Suprapubic skin (tissue), 4 donors: ENCODE results near the gene STIM1. TPM values are rescaled to one million over a fixed set of nuclear protein-coding genes. Genes with fewer than 3 reads are reported as not detected.

Experiments
- DNase-seq, 2 donors: peaks; one replicate each; pipeline ENCODE4 v3.0.0-alpha.2; 2019; ENCODE audit warnings: low spot score in 2 of 2
- H3K27ac ChIP-seq: fragments of 200-600 bp; sonication (generic); one replicate; pipeline ENCODE4 v1.5.1; 2019
- H3K27me3 ChIP-seq: fragments of 200-600 bp; sonication (generic); one replicate; pipeline ENCODE4 v1.5.1; 2019
- H3K36me3 ChIP-seq: fragments of 200-600 bp; sonication (generic); one replicate; pipeline ENCODE4 v1.5.1; 2019
- H3K4me1 ChIP-seq: fragments of 200-600 bp; sonication (generic); one replicate; pipeline ENCODE4 v1.5.1; 2019
- H3K4me3 ChIP-seq: fragments of 200-600 bp; sonication (generic); one replicate; pipeline ENCODE4 v1.5.1; 2019; ENCODE audit warnings: mild to moderate bottlenecking
- H3K9me3 ChIP-seq: fragments of 200-600 bp; sonication (generic); one replicate; pipeline ENCODE4 v1.5.1; 2019
- CTCF ChIP-seq, 2 donors: fragments of 200-600 bp in 1 of 2; fragments of 450-650 bp in 1 of 2; sonication (generic) in 1 of 2; IDR thresholded peaks; one replicate each; pipeline ENCODE4 v1.5.1; 2016 to 2019; ENCODE audit warnings: antibody characterized with exemption in 2 of 2, mild to moderate bottlenecking in 1 of 2, moderate library complexity in 1 of 2
- EP300 ChIP-seq: sonication (generic); formaldehyde crosslinking; IDR thresholded peaks from one replicate; pipeline ENCODE4 v1.6.1; 2017; ENCODE audit warnings: antibody characterized with exemption
- POLR2A ChIP-seq, 2 donors: fragments of 450-650 bp; IDR thresholded peaks; one replicate each; pipeline ENCODE4 v1.6.1; 2017; ENCODE audit warnings: antibody characterized with exemption in 2 of 2, mild to moderate bottlenecking in 2 of 2, moderate library complexity in 2 of 2
- POLR2AphosphoS5 ChIP-seq, 3 donors: sonication (generic); formaldehyde crosslinking; IDR thresholded peaks; one replicate each; pipeline ENCODE4 v1.6.1; 2017; ENCODE audit warnings: antibody characterized with exemption in 3 of 3
- WGBS: methylation state at CpG from one replicate; pipeline ENCODE4 v1.1.5; 2018; 5-methylcytosine and 5-hydroxymethylcytosine counted together
- total RNA-seq, 4 donors: library from RNA; depleted of rRNA; stranded (reverse); fragments of >200 nt; gene quantifications; one replicate each; pipeline ENCODE4 v1.1.0, GENCODE V29; 2016

The STIM1 gene
- total RNA-seq, 4 donors from 2014 or later, result 58.4 to 70.2 (median 60.9) TPM

DNA sequence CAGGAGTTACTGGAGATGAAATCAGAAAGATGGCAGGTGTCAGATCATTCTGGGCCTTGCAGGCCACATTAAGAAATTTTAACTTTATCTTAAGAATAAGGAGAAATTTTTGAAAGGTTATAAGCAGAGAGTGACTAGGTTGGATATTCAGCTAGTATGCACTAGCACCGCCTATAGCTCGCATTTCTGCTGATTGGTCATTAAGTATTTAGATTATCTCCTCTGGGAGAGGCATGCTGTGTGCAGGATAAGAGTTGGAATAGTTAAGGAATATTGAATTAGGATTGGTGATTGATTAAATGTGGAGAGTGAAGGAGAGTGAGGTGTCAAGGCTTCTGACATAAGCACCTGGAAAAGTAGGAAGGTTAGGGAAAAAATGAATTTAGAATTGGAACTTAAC is 100.6 kb downstream of the STIM1 start:
- no peak for TF ChIP-seq POLR2AphosphoS5 (IDR thresholded peaks at IDR 0.05)
- TF ChIP-seq EP300, result no peak
- TF ChIP-seq POLR2A (IDR thresholded peaks at IDR 0.05), result no peak
- no peak for TF ChIP-seq CTCF (IDR thresholded peaks at IDR 0.05)
- Histone ChIP-seq H3K36me3 (no peaks in the 10 kb centered on the region), H3K27ac (no peak overlapping the region), H3K27me3 (no peaks in the 10 kb centered on the region), H3K4me1 (peaks cover 47% of the 10 kb centered on the region), H3K9me3 (no peaks in the 10 kb centered on the region), H3K4me3 (no peak overlapping the region)
- 87% methylated on average over 2 of the region's 2 CpGs for WGBS
- no peak for DNase-seq

DNA sequence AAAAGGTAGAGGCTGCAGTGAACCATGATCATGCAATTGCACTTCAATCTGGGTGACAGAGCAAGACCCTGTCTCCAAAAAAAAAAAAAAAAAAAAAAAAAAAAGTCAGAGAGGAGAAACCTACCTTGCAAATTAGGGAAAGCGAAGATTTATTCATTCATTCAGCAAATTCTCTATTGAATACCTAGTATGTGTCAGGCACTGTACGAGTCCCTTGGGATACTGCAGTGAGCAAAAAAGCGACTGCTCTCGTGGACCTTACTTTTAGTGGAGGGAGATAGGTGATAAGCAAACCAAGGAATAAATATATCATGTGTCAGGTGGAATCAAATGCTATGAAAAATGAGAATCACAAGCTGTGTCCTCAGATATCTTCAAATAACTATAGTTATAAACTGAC is 101.3 kb downstream of the STIM1 start:
- H3K4me1 ChIP-seq, result peaks cover 40% of the 10 kb centered on the region
- H3K9me3 ChIP-seq, result no peaks in the 10 kb centered on the region
- DNase-seq, result no peak
- no peak overlapping the region for H3K27ac ChIP-seq
- WGBS, result 96% methylated on average over 4 of the region's 4 CpGs
- H3K27me3 ChIP-seq, result no peaks in the 10 kb centered on the region
- H3K4me3 ChIP-seq, result no peak overlapping the region
- no peaks in the 10 kb centered on the region for H3K36me3 ChIP-seq
- TF ChIP-seq CTCF (IDR thresholded peaks at IDR 0.05) (no peak), POLR2AphosphoS5 (IDR thresholded peaks at IDR 0.05) (no peak), POLR2A (IDR thresholded peaks at IDR 0.05) (no peak), EP300 (no peak)

- 92% methylated on average over 3 of the region's 3 CpGs for WGBS
- no peaks in the 10 kb centered on the region for H3K9me3 ChIP-seq
- H3K4me1 ChIP-seq, result peaks cover 41% of the 10 kb centered on the region
- H3K36me3 ChIP-seq, result no peaks in the 10 kb centered on the region
- DNase-seq, result no peak
- no peaks in the 10 kb centered on the region for H3K27me3 ChIP-seq
- TF ChIP-seq POLR2A (IDR thresholded peaks at IDR 0.05) (no peak), POLR2AphosphoS5 (IDR thresholded peaks at IDR 0.05) (no peak), EP300 (no peak), CTCF (IDR thresholded peaks at IDR 0.05) (no peak)
- H3K27ac ChIP-seq, result no peak overlapping the region
- no peak overlapping the region for H3K4me3 ChIP-seq
Observed at GRCh38 chr11:3957437-3957836, 102.0 kb downstream of the STIM1 start.

- TF ChIP-seq CTCF (IDR thresholded peaks at IDR 0.05) (no peak), POLR2AphosphoS5 (IDR thresholded peaks at IDR 0.05) (no peak), POLR2A (IDR thresholded peaks at IDR 0.05) (no peak), EP300 (no peak)
- Histone ChIP-seq H3K36me3 (no peaks in the 10 kb centered on the region), H3K4me3 (no peak overlapping the region), H3K27ac (no peak overlapping the region), H3K27me3 (no peaks in the 10 kb centered on the region), H3K9me3 (no peaks in the 10 kb centered on the region), H3K4me1 (peaks cover 39% of the 10 kb centered on the region)
- 61% methylated on average over 2 of the region's 2 CpGs for WGBS
- no peak for DNase-seq
Observed at GRCh38 chr11:3958281-3958680, 102.8 kb downstream of the STIM1 start.

DNA sequence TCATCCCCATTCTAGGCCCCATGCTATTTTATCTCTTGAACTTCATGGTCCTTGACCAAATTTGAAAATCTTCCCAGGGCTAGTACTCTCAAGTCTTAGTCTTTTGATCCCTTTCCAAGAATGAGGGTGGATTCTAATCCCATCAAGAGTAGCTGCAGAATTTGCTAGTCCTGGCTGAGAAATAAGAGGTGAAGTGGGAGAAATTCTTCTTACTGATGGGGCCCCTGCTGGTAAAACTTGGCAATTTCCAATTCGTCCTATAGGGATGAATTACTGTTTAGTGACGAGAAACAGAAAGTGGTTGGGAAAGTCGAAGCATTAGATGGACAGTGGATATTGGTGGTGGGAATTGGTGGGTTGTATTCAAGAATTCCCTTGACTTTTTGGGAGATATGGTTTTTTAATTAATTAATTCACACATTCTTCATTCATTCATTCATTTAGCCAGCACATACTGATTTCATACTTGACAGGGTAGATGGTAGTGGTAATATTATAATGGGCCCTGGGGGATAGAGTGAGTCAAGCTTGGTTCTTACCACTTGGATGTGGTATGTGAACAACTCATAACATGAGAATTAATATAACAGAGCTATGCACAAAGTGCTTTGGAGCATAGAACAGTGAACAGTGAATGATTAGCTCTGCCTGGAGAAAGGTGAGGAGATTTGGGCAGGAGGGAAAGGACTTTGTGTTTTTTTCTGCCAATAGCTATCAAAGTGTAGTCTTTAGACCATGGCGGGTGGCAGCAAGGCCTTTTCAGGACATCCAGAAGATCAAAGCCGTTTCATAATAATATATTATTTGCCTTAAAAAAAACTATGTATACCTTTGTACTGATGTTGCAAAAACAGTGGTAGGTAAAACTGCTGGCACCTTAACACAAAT is 103.8 kb downstream of the STIM1 start:
- H3K27ac ChIP-seq, result no peak overlapping the region
- H3K4me3 ChIP-seq, result no peak overlapping the region
- no peaks in the 10 kb centered on the region for H3K36me3 ChIP-seq
- H3K9me3 ChIP-seq, result no peaks in the 10 kb centered on the region
- 82% methylated on average over 5 of the region's 5 CpGs for WGBS
- no peaks in the 10 kb centered on the region for H3K27me3 ChIP-seq
- TF ChIP-seq CTCF (IDR thresholded peaks at IDR 0.05), result no peak
- TF ChIP-seq EP300, result no peak
- no peak for TF ChIP-seq POLR2AphosphoS5 (IDR thresholded peaks at IDR 0.05)
- TF ChIP-seq POLR2A (IDR thresholded peaks at IDR 0.05), result no peak
- DNase-seq, result no peak
- H3K4me1 ChIP-seq, result peaks cover 41% of the 10 kb centered on the region
